CD4-positive, alpha-beta T cell (primary cell): ENCODE measurements around the gene TSC22D1. TPM values are rescaled to one million over a fixed set of nuclear protein-coding genes. Genes with fewer than 3 reads are reported as not detected.

Experiments
- ATAC-seq: fragments of 200-7000 bp; cut with Tn5 transposase; one replicate; pipeline ENCODE4 v1.10.0; 2022; ENCODE audit warnings: mild to moderate bottlenecking; ENCODE audit not compliant: poor library complexity
- CTCF ChIA-PET: fragments of 350-600 bp; sonication (Branson Sonifier 250); formaldehyde crosslinking; loops from one replicate; lab custom pipeline; 2021; ENCODE audit warnings: antibody characterized with exemption, inconsistent platforms; lab: Charles Lee
- POLR2A ChIA-PET: fragments of 350-600 bp; sonication (Branson Sonifier 250); formaldehyde crosslinking; loops from one replicate; lab custom pipeline; 2021; ENCODE audit warnings: antibody characterized with exemption, inconsistent platforms; lab: Charles Lee
- DNase-seq, 14 experiments: peaks; one replicate each; pipeline ENCODE4 v3.0.0-alpha.2; 2013 to 2020; ENCODE audit warnings: mixed read lengths in 2 of 14
- H3K27ac ChIP-seq, 2 donors: one replicate each; pipeline versions ENCODE4 v1.5.1 to v1.7.0; 2013; ENCODE audit warnings: low read length in 2 of 2, low read depth in 1 of 2, mild to moderate bottlenecking in 1 of 2
- H3K27me3 ChIP-seq, 2 experiments: 1 replicate in 1 of 2; 2 replicates in 1 of 2; pipeline versions ENCODE4 v1.6.1 to v1.7.0; 2013; ENCODE audit warnings: low read length in 2 of 2, control low read depth in 1 of 2, mild to moderate bottlenecking in 1 of 2, moderate library complexity in 1 of 2; ENCODE audit not compliant: insufficient read depth in 2 of 2, control insufficient read depth in 1 of 2
- H3K36me3 ChIP-seq: one replicate; pipeline ENCODE4 v1.6.1; 2013; ENCODE audit warnings: low read length, control low read depth; ENCODE audit not compliant: insufficient read depth
- H3K4me1 ChIP-seq: one replicate; pipeline ENCODE4 v1.6.1; 2013; ENCODE audit warnings: low read length, control low read depth; ENCODE audit not compliant: insufficient read depth
- H3K4me3 ChIP-seq: one replicate; pipeline ENCODE4 v1.5.1; 2013; ENCODE audit warnings: mild to moderate bottlenecking, low read length, moderate library complexity
- H3K9me3 ChIP-seq, 2 experiments: 1 replicate in 1 of 2; 2 replicates in 1 of 2; pipeline versions ENCODE4 v1.6.1 to v1.7.0; 2013; ENCODE audit warnings: low read length in 2 of 2, mild to moderate bottlenecking in 2 of 2, control low read depth in 1 of 2, moderate library complexity in 1 of 2; ENCODE audit not compliant: control insufficient read depth in 1 of 2, insufficient read depth in 1 of 2
- H3K27ac Mint-ChIP-seq: one replicate; pipeline ENCODE4 v1.8.0; 2020; ENCODE audit warnings: mixed read lengths
- H3K27me3 Mint-ChIP-seq: one replicate; pipeline ENCODE4 v1.8.0; 2021; ENCODE audit warnings: mixed read lengths
- H3K36me3 Mint-ChIP-seq: one replicate; pipeline ENCODE4 v1.8.0; 2021; ENCODE audit warnings: low read depth, mixed read lengths
- H3K4me1 Mint-ChIP-seq: one replicate; pipeline ENCODE4 v1.8.0; 2021; ENCODE audit warnings: low read depth, mixed read lengths
- H3K4me3 Mint-ChIP-seq: one replicate; pipeline ENCODE4 v1.8.0; 2020; ENCODE audit warnings: mild to moderate bottlenecking, mixed read lengths
- H3K9me3 Mint-ChIP-seq: one replicate; pipeline ENCODE4 v1.8.0; 2020; ENCODE audit warnings: mixed read lengths
- CTCF ChIP-seq: fragments of 200-600 bp; IDR thresholded peaks from one replicate; pipeline ENCODE4 v1.8.0; 2022; ENCODE audit warnings: antibody characterized with exemption, mild to moderate bottlenecking
- intact Hi-C, 2 experiments: fragments of 100-400 bp; cut with DNase I in 1 of 2; cut with micrococcal nuclease in 1 of 2; formaldehyde crosslinking; loops; one replicate each; pipeline versions ENCODE4 v1.15.1 to v1.9.0; 2023 to 2025; cut with DNase I, micrococcal nuclease
- total RNA-seq, 174 experiments: library from RNA in 2 of 174; stranded (reverse) in 2 of 174; gene quantifications; one replicate each; pipeline ENCODE4 v1.2.3 and lab custom pipeline; 2021 to 2026

Gene TSC22D1
- total RNA-seq, 2 experiments from 2014 or later = 24.0 to 26.5 TPM

GRCh38 chr13:44543369-44543768, 32.8 kb downstream of the TSC22D1 start:
- Mint-ChIP-seq H3K36me3 (peaks cover 7% of the 10 kb centered on the region), H3K4me3 (no peak overlapping the region), H3K4me1 (peaks cover 9% of the 10 kb centered on the region), H3K27ac (no peak overlapping the region), H3K27me3 (no peaks in the 10 kb centered on the region), H3K9me3 (no peaks in the 10 kb centered on the region)
- H3K9me3 ChIP-seq = no peaks in the 10 kb centered on the region
- no peak overlapping the region for H3K4me3 ChIP-seq
- intact Hi-C loops = no loop called here
- no peaks in the 10 kb centered on the region for H3K36me3 ChIP-seq
- DNase-seq = no peak
- no peaks in the 10 kb centered on the region for H3K27me3 ChIP-seq
- ChIA-PET CTCF (no interaction called here), POLR2A (interaction anchor here (0.7 kb wide), 1 partner anchor 438 kb away, joined by 3 read pairs; no protein-coding TSS in a partner anchor)
- no peak for TF ChIP-seq CTCF
- H3K4me1 ChIP-seq = no peaks in the 10 kb centered on the region
- no peak for ATAC-seq
- no peak overlapping the region for H3K27ac ChIP-seq

- ChIA-PET POLR2A (no interaction called here), CTCF (no interaction called here)
Observed at GRCh38 chr13:44542361-44542760, 33.8 kb downstream of the TSC22D1 start.

DNA sequence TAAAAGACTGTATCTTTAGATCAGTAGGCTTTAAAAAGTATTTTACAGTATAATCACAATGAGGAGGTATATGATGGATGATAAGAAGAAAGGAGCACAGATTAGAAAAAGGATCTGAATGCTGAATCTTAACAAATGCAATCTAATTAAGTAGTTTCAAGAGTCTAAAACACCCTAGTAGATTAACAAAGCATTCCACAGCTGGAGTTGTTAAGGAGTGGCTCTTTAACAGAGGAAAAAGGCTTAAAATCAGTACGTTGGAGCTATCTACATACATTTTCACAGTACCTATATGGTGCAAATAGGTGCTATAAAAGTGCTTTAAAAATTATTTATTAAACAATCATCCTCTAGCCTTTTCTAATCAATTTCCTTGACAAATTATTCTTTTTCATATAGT, 34.5 kb downstream of the TSC22D1 start:
- CTCF ChIA-PET = no interaction called here
- POLR2A ChIA-PET = interaction anchor here (0.6 kb wide), 1 partner anchor 35 kb away, joined by 3 read pairs; no protein-coding TSS in a partner anchor
- Mint-ChIP-seq H3K27me3 (no peaks in the 10 kb centered on the region), H3K36me3 (peaks cover 7% of the 10 kb centered on the region), H3K27ac (no peak overlapping the region), H3K4me1 (peaks cover 23% of the 10 kb centered on the region), H3K9me3 (no peaks in the 10 kb centered on the region), H3K4me3 (no peak overlapping the region)
- Histone ChIP-seq H3K27me3 (no peaks in the 10 kb centered on the region), H3K27ac (no peak overlapping the region), H3K36me3 (no peaks in the 10 kb centered on the region), H3K4me3 (no peak overlapping the region), H3K4me1 (no peaks in the 10 kb centered on the region), H3K9me3 (no peaks in the 10 kb centered on the region)
- TF ChIP-seq CTCF = no peak
- intact Hi-C loops = no loop called here
- DNase-seq = no peak
- ATAC-seq = no peak

More at GRCh38 chr13:44542361-44542760, 33.8 kb downstream of the TSC22D1 start:
- Histone ChIP-seq H3K4me3 (no peak overlapping the region), H3K27me3 (no peaks in the 10 kb centered on the region), H3K27ac (no peak overlapping the region), H3K4me1 (no peaks in the 10 kb centered on the region), H3K9me3 (no peaks in the 10 kb centered on the region), H3K36me3 (no peaks in the 10 kb centered on the region)
- H3K4me1 Mint-ChIP-seq = peaks cover 19% of the 10 kb centered on the region
- DNase-seq (no peak), ATAC-seq (no peak)
- no peak overlapping the region for H3K4me3 Mint-ChIP-seq
- H3K36me3 Mint-ChIP-seq = peaks cover 7% of the 10 kb centered on the region
- no peak overlapping the region for H3K27ac Mint-ChIP-seq
- intact Hi-C loops = no loop called here
- no peak for TF ChIP-seq CTCF
- H3K27me3 Mint-ChIP-seq = no peaks in the 10 kb centered on the region
- H3K9me3 Mint-ChIP-seq = no peaks in the 10 kb centered on the region
